Osteocyte (in vitro differentiated cells): Measurements from ENCODE around the gene CCL14. TPM values are rescaled to one million over a fixed set of nuclear protein-coding genes. Genes with fewer than 3 reads are reported as not detected.

Experiments
- DNase-seq: peaks from one replicate; pipeline ENCODE4 v3.0.0; 2021; ENCODE audit warnings: mixed read lengths; ENCODE audit not compliant: unreplicated experiment; ENCODE audit errors: extremely low spot score
- H3K27ac Mint-ChIP-seq: one replicate; pipeline ENCODE4 v1.8.0; 2021; ENCODE audit warnings: mild to moderate bottlenecking, mixed read lengths; ENCODE audit not compliant: unreplicated experiment
- H3K27me3 Mint-ChIP-seq: one replicate; pipeline ENCODE4 v1.8.0; 2021; ENCODE audit warnings: mixed read lengths; ENCODE audit not compliant: unreplicated experiment
- H3K36me3 Mint-ChIP-seq: one replicate; pipeline ENCODE4 v1.8.0; 2021; ENCODE audit warnings: mixed read lengths; ENCODE audit not compliant: unreplicated experiment
- H3K4me1 Mint-ChIP-seq: one replicate; pipeline ENCODE4 v1.8.0; 2021; ENCODE audit warnings: mixed read lengths; ENCODE audit not compliant: unreplicated experiment
- H3K4me3 Mint-ChIP-seq: one replicate; pipeline ENCODE4 v1.8.0; 2021; ENCODE audit warnings: mild to moderate bottlenecking, moderate library complexity, mixed read lengths; ENCODE audit not compliant: unreplicated experiment
- H3K9me3 Mint-ChIP-seq: one replicate; pipeline ENCODE4 v1.8.0; 2021; ENCODE audit warnings: mixed read lengths; ENCODE audit not compliant: unreplicated experiment
- total RNA-seq: library from RNA; stranded (reverse); gene quantifications from 2 replicates; pipeline ENCODE4 v1.2.1, GENCODE V29; 2021
- TF ChIP-seq, protein P1 (sequence below): fragments of 200-600 bp; sonication (generic); IDR thresholded peaks from 2 replicates; pipeline ENCODE4 v1.5.0; 2021; ENCODE audit warnings: antibody characterized with exemption, mild to moderate bottlenecking, moderate library complexity

CCL14 gene
- total RNA-seq, 1 donor from 2014 or later = not detected

DNA sequence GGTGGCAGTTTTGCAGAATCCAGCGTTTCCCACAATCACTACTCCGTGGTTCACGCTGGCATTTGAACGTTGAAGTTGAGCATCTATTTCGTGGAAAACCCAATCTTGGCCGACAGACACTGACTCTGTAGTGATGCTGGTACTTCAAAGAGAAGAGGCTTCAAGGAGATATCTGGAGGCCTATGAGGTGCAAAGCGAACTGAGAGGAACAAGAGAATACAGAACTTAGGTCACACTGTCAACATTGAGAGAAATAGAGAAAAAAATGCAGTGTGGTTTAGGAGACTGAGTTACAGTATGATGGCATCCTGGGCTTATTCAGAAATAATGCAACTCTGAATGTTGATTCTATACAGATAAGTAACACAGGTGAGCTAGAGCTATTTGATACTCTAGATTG lies 21.3 kb downstream of the CCL14 start:
- H3K4me3 Mint-ChIP-seq = no peak overlapping the region
- H3K27ac Mint-ChIP-seq = no peak overlapping the region
- TF ChIP-seq, protein P1, sequence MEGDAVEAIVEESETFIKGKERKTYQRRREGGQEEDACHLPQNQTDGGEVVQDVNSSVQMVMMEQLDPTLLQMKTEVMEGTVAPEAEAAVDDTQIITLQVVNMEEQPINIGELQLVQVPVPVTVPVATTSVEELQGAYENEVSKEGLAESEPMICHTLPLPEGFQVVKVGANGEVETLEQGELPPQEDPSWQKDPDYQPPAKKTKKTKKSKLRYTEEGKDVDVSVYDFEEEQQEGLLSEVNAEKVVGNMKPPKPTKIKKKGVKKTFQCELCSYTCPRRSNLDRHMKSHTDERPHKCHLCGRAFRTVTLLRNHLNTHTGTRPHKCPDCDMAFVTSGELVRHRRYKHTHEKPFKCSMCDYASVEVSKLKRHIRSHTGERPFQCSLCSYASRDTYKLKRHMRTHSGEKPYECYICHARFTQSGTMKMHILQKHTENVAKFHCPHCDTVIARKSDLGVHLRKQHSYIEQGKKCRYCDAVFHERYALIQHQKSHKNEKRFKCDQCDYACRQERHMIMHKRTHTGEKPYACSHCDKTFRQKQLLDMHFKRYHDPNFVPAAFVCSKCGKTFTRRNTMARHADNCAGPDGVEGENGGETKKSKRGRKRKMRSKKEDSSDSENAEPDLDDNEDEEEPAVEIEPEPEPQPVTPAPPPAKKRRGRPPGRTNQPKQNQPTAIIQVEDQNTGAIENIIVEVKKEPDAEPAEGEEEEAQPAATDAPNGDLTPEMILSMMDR = no peak
- peaks cover 32% of the 10 kb centered on the region for H3K27me3 Mint-ChIP-seq
- no peaks in the 10 kb centered on the region for H3K9me3 Mint-ChIP-seq
- no peaks in the 10 kb centered on the region for H3K36me3 Mint-ChIP-seq
- H3K4me1 Mint-ChIP-seq = no peaks in the 10 kb centered on the region
- no peak for DNase-seq

DNA sequence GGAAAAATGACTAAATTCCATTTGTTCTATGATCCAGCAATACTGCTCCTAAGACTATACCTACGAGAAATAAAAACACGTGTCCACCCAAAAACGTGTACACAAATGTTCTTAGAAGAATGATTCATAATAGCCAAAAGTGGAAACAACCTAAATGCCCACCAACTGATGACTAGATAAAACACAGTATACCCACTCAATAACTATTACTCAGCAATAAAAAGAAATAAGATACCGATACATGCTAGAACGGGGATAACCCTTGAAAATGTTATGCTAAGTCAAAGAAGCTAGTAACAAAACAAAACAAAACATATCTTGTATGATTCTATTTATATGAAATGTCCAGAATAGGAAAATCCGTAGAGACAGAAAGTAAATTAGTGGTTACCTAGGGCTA lies 22.9 kb downstream of the CCL14 start:
- H3K4me1 Mint-ChIP-seq = no peaks in the 10 kb centered on the region
- H3K4me3 Mint-ChIP-seq = no peak overlapping the region
- peaks cover 43% of the 10 kb centered on the region for H3K27me3 Mint-ChIP-seq
- H3K36me3 Mint-ChIP-seq = no peaks in the 10 kb centered on the region
- DNase-seq = no peak
- TF ChIP-seq, protein P1 = no peak
- H3K9me3 Mint-ChIP-seq = no peaks in the 10 kb centered on the region
- H3K27ac Mint-ChIP-seq = no peak overlapping the region

DNA sequence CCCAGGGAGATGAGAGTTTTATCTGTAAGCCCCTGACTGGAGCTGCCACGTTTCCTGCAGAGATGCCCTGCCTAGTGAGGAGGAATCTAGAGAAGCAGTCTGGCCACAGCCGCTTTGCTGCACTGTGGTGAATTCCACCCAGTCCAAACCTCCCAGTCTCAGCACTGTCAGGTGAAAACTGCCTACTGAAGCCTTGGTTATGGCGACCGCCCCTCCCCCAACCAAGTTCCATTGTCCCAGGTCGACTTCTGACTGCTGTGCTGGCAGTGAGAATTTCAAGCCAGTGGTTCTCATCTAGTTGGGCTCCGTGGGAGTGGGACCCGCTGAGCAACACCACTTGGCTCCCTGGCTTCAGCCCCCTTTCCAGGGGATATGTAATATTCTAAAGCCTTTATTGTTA lies 32.8 kb downstream of the CCL14 start:
- Mint-ChIP-seq H3K9me3 (no peaks in the 10 kb centered on the region), H3K4me3 (no peak overlapping the region), H3K27me3 (peaks cover 55% of the 10 kb centered on the region), H3K4me1 (no peaks in the 10 kb centered on the region), H3K27ac (no peak overlapping the region), H3K36me3 (no peaks in the 10 kb centered on the region)
- no peak for DNase-seq
- TF ChIP-seq, protein P1 = no peak

DNA sequence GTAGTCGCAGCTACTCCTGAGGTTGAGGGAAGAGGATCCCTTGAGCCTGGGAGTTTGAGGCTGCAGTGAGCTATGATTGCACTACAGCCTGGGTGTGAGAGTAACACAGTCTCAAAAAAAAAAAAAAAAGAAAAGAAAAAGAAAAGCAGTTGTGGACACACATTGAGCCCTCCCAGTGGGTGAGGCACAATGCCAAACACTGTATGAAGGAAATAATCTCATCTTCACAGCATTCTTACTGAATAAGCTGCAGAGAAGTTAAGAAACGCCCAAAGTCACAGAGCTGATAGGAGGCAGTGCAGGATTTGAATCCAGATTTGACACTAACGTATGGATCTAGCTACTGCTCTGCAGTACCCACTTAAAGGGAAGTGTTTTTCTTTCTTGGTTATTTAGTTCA lies 37.1 kb downstream of the CCL14 start:
- no peak overlapping the region for H3K4me3 Mint-ChIP-seq
- no peak for DNase-seq
- H3K9me3 Mint-ChIP-seq = no peaks in the 10 kb centered on the region
- peaks cover 27% of the 10 kb centered on the region for H3K27me3 Mint-ChIP-seq
- no peaks in the 10 kb centered on the region for H3K36me3 Mint-ChIP-seq
- H3K4me1 Mint-ChIP-seq = no peaks in the 10 kb centered on the region
- TF ChIP-seq, protein P1 = no peak
- H3K27ac Mint-ChIP-seq = no peak overlapping the region

DNA sequence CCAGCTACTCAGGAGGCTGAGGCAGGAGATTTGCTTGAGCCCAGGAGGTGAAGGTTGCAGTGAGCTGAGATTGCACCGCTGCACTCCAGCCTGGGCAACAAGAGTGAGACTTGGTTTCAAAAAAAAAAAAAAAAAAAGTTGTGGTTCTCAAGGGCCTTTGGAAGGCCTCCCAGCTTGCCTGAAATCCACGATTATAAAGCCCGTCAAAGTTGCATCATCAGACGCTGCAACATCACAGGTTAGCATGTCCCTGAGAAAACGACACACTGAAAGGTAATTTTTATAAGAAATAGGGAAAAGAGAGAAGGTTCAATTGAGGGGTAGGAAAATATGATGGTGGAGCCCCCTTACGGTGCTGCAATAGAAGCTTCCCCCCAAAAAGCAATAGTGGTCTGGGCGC lies 38.4 kb downstream of the CCL14 start:
- H3K4me3 Mint-ChIP-seq = no peak overlapping the region
- TF ChIP-seq, protein P1 = no peak
- no peaks in the 10 kb centered on the region for H3K4me1 Mint-ChIP-seq
- H3K27ac Mint-ChIP-seq = no peak overlapping the region
- H3K36me3 Mint-ChIP-seq = no peaks in the 10 kb centered on the region
- no peak for DNase-seq
- H3K9me3 Mint-ChIP-seq = no peaks in the 10 kb centered on the region
- H3K27me3 Mint-ChIP-seq = peaks cover 15% of the 10 kb centered on the region
